Kidney (tissue), 14 donors: ENCODE measurements around the gene TOMM40. TPM values are rescaled to one million over a fixed set of nuclear protein-coding genes. Genes with fewer than 3 reads are reported as not detected.
A peak's percentile ranks its signal among the peaks of the same experiment; 100 is the strongest.

Source experiments
- DNase-seq, 5 donors: peaks; one replicate each; pipeline ENCODE4 v3.0.0-alpha.2; 2013 to 2020
- FAIRE-seq: peaks from 2 replicates; lab custom pipeline; 2012; peaks lifted over from hg19 to GRCh38; lab: Jason Lieb, UNC
- H3K27ac ChIP-seq, 2 donors: one replicate each; pipeline ENCODE4 v1.7.0; 2013; ENCODE audit warnings: low read depth in 2 of 2, low read length in 2 of 2, inconsistent platforms in 1 of 2
- H3K27me3 ChIP-seq: one replicate; pipeline ENCODE4 v1.7.1; 2013; ENCODE audit warnings: low read length, inconsistent platforms; ENCODE audit not compliant: control insufficient read depth, insufficient read depth
- H3K36me3 ChIP-seq, 3 donors: one replicate each; pipeline versions ENCODE4 v1.7.0 to v1.7.1; 2013; ENCODE audit warnings: low read length in 3 of 3, control low read depth in 1 of 3, inconsistent platforms in 1 of 3; ENCODE audit not compliant: insufficient read depth in 3 of 3, control insufficient read depth in 2 of 3
- H3K4me1 ChIP-seq, 3 donors: one replicate each; pipeline versions ENCODE4 v1.7.0 to v1.7.1; 2013; ENCODE audit warnings: low read length in 3 of 3, inconsistent platforms in 1 of 3, low read depth in 1 of 3; ENCODE audit not compliant: control insufficient read depth in 2 of 3, insufficient read depth in 2 of 3
- H3K4me3 ChIP-seq, 3 donors: one replicate each; pipeline versions ENCODE4 v1.7.0 to v1.8.1; 2013; ENCODE audit warnings: low read length in 3 of 3, control low read depth in 1 of 3, inconsistent platforms in 1 of 3
- H3K9ac ChIP-seq, 3 donors: one replicate each; pipeline versions ENCODE4 v1.7.0 to v1.7.1; 2013; ENCODE audit warnings: low read length in 3 of 3, control low read depth in 1 of 3, inconsistent platforms in 1 of 3
- H3K9me3 ChIP-seq, 3 donors: one replicate each; pipeline versions ENCODE4 v1.7.0 to v1.7.1; 2013; ENCODE audit warnings: low read length in 3 of 3, control low read depth in 1 of 3, inconsistent platforms in 1 of 3; ENCODE audit not compliant: control insufficient read depth in 2 of 3, insufficient read depth in 1 of 3
- intact Hi-C: fragments of 100-400 bp; cut with DNase I; formaldehyde crosslinking; loops from one replicate; pipeline ENCODE4 v1.11.1; 2022
- polyA plus RNA-seq: library from polyadenylated mRNA; stranded (reverse); fragments of 350-450 nt; fragmentation: Illumina TruSeq; extraction: RNeasy Lipid Tissue Mini Kit (QIAGEN cat#74804); gene quantifications from one replicate; pipeline ENCODE4 v1.2.3, GENCODE V29; 2014; ENCODE audit warnings: low read depth, low replicate concordance; ENCODE audit not compliant: insufficient read depth
- total RNA-seq: library from RNA; stranded (reverse); fragmentation: NEBNext Ultra II Directional; extraction: Animal tissue kit (Norgen Biotek cat#: 25700); gene quantifications from one replicate; pipeline ENCODE4 v1.2.1, GENCODE V29; 2021
- TF ChIP-seq, protein P1 (sequence below): IDR thresholded peaks from 3 replicates; pipeline ENCODE4 v1.5.1; 2012; ENCODE audit warnings: mild to moderate bottlenecking, moderate library complexity, borderline replicate concordance; ENCODE audit not compliant: insufficient read depth; ENCODE audit errors: extremely low read depth
- donor health status: control.
- donor health status: control.
- donor health status: control.
- donor health status: control.
- donor health status: control.
- donor health status: DM: yes; HTN: yes; CAD: no.
- donor health status: Normal renal cell carcinoma (clear cell type).

TOMM40 gene
- total and polyA plus RNA-seq, 2 donors from 2014 or later, result 45.4 to 51.5 TPM

DNA sequence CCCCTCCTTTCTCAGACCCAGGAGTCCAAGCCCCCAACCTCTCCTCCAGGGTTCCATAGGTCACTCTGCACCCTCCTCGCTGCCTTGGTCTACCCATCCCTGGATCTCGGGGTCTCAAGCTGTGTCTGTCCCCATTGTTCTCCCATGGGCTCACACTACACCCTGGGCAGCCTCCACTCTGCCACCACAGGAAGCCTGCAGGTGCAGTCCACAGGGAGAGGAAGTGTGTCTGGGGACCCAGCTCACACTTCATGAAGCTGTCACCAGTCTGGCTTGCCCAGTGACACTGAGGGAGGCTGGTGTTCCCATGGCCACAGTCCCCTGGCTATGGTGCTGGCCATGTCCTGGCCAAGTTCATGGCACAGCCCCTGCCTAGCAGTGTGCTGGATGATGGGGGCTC is 39.6 kb upstream of the TOMM40 start:
- peaks cover 0 to 24% (median 4%) of the 10 kb centered on the region in 3 donors for H3K4me1 ChIP-seq
- H3K27ac ChIP-seq, result no peak overlapping the region
- intact Hi-C loops, result no loop called here

DNA sequence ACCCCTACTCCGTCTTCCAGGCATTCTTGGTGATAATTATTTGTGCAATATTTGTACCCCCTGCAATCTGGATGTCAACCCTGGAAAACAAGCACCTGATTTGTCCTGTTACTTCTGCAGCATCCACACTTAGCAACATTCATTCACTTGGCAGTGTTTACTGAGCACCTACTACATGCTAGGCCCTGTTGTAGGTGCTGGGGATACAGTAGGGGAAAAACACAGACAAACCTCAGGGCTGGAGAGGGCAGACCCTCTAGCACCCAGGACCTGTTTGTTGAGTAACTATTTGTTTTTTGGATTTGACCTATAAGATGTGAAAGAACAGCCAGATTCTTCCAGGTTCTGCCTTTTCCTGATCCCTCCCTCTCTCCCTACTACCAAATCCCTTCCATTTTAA is 35.4 kb upstream of the TOMM40 start:
- TF ChIP-seq, protein P1, sequence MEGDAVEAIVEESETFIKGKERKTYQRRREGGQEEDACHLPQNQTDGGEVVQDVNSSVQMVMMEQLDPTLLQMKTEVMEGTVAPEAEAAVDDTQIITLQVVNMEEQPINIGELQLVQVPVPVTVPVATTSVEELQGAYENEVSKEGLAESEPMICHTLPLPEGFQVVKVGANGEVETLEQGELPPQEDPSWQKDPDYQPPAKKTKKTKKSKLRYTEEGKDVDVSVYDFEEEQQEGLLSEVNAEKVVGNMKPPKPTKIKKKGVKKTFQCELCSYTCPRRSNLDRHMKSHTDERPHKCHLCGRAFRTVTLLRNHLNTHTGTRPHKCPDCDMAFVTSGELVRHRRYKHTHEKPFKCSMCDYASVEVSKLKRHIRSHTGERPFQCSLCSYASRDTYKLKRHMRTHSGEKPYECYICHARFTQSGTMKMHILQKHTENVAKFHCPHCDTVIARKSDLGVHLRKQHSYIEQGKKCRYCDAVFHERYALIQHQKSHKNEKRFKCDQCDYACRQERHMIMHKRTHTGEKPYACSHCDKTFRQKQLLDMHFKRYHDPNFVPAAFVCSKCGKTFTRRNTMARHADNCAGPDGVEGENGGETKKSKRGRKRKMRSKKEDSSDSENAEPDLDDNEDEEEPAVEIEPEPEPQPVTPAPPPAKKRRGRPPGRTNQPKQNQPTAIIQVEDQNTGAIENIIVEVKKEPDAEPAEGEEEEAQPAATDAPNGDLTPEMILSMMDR, result no peak
- intact Hi-C loops, result no loop called here
- Histone ChIP-seq H3K27ac (no peak overlapping the region), H3K27me3 (no peaks in the 10 kb centered on the region), H3K9me3 (no peaks in the 10 kb centered on the region), H3K36me3 (no peaks in the 10 kb centered on the region), H3K4me1 (peaks cover 0 to 12% (median 0%) of the 10 kb centered on the region in 3 donors), H3K4me3 (no peak overlapping the region), H3K9ac (no peak overlapping the region)
- DNase-seq (no peak), FAIRE-seq (no peak)

More for the DNA sequence above, 39.6 kb upstream of the TOMM40 start:
- DNase-seq (no peak), FAIRE-seq (no peak)
- Histone ChIP-seq H3K4me3 (no peak overlapping the region), H3K9ac (no peak overlapping the region), H3K9me3 (no peaks in the 10 kb centered on the region), H3K27me3 (no peaks in the 10 kb centered on the region), H3K36me3 (no peaks in the 10 kb centered on the region)
- TF ChIP-seq, protein P1, result no peak

DNA sequence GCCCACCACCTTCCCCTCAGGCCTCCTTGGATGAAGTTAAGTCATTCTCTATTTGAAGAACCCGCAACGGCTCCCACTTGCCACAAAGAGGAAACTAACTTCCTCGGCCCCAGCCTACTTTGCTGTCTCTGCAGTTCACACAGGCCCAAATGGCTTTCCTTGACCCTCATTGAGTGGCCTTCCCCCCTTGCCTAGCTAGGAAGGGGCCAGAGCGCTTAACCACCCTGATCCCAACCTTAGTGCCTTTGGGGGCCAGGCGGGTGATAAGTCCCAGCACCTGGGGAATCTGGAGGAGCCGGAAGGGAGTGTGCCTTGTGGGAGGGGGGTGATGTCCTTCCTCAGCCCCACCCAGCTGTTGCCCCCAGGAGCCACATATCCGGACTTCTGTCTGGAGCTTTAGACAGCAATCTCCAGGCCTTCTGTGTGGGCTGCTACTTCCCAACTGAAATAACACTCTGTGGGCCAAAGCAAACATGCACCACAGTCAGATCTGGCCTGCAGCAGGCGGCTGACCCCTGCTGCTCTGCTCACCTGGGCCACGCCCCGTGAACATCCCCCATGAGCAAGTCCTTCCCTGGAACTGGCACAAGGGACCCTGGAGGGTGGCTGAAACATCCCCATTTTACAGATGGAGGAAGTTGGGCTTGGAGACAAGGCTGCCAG is 34.5 kb upstream of the TOMM40 start:
- DNase-seq (peak in 1 of 5 donors; percentile 52), FAIRE-seq (no peak)
- H3K9me3 ChIP-seq, result no peaks in the 10 kb centered on the region
- peak overlapping the region in 1 of 2 donors; percentile 2 for H3K27ac ChIP-seq
- no peak overlapping the region for H3K4me3 ChIP-seq
- no peaks in the 10 kb centered on the region for H3K27me3 ChIP-seq
- intact Hi-C loops, result no loop called here
- TF ChIP-seq, protein P1, result no peak
- peaks cover 0 to 8% (median 0%) of the 10 kb centered on the region in 3 donors for H3K4me1 ChIP-seq
- no peak overlapping the region for H3K9ac ChIP-seq
- H3K36me3 ChIP-seq, result peaks cover 0 to under 1% (median 0%) of the 10 kb centered on the region in 3 donors
